VCaP (cell line): ENCODE results near the gene ATP13A5.

Experiments used
- H3K27ac ChIP-seq: fragments of 450-650 bp; 2 replicates; pipeline ENCODE4 v1.5.1; 2017
- CTCF ChIP-seq: fragments of 450-650 bp; conservative IDR thresholded peaks from 2 replicates; pipeline ENCODE4 v1.5.1; 2017; ENCODE audit warnings: mild to moderate bottlenecking, moderate library complexity

Gene ATP13A5

GRCh38 chr3:193378706-193379105 lies at the start of gene ATP13A5:
Gene ATP13A5, minus strand, starts transcription at chr3:193378753. Its CDS starts 28 bp downstream, at chr3:193378725.
- no peak for TF ChIP-seq CTCF
- no peak within 1 kb of the TSS for H3K27ac ChIP-seq

- no peak for TF ChIP-seq CTCF
- no peak overlapping the region for H3K27ac ChIP-seq
Observed at GRCh38 chr3:193418576-193419373, 40.2 kb upstream of the ATP13A5 start.

GRCh38 chr3:193416629-193417028 lies 38.1 kb upstream of the ATP13A5 start:
- no peak for TF ChIP-seq CTCF
- H3K27ac ChIP-seq, result no peak overlapping the region

GRCh38 chr3:193407688-193408087 lies 29.1 kb upstream of the ATP13A5 start:
- H3K27ac ChIP-seq, result no peak overlapping the region
- no peak for TF ChIP-seq CTCF

GRCh38 chr3:193407112-193407511 lies 28.6 kb upstream of the ATP13A5 start:
- no peak overlapping the region for H3K27ac ChIP-seq
- TF ChIP-seq CTCF, result no peak

GRCh38 chr3:193403307-193403706 lies 24.8 kb upstream of the ATP13A5 start:
- no peak overlapping the region for H3K27ac ChIP-seq
- no peak for TF ChIP-seq CTCF

- TF ChIP-seq CTCF, result no peak
- no peak overlapping the region for H3K27ac ChIP-seq
Observed at GRCh38 chr3:193400304-193400703, 21.8 kb upstream of the ATP13A5 start.
